ENCODE measurements around the gene ANKRD33B.

ANKRD33B gene

GRCh38 chr5:10671041-10672008 lies 107.5 kb downstream of the ANKRD33B start:
- in situ Hi-C loops (cut with MboI; ENCODE audit: low sequenced_read_pairs) = no loop called here

DNA sequence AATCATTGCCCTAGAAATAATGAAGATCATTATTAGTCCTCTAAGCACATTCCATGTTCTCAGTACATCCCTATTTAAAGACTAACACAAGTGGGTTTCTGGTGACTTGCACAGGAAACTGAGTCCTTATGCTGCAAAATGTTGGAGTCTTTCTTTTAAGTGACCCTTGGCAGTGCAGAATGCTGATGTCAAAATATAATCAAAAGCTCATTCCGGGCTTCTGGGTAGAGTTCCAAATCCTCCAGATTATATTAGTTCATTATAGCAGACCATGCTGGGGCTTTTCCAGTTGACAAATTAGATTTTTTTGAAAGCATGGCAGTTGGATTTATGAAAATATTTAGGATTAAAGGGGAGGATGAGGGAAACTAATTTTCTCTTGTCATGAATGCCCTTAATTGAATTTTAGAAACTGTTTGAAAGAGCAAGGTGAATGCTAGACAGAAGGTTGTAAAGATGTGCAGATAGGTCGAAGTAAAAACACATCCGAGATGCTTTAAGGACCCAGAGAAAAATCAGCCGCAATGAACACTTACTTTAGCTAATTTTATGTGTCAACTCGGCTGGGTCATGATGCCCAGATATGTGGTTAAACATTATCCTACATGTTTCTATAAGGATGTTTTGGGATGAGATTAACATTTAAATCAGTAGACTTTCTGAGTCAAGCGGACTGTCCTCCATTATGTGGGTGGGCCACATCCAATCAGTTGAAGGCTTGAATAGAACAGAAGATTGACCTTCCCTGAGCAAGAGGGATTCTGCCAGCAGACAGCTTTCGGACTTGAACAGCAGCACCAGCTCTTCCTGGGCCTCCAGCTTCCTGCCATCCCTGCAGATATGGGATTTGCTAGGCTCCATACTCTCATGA lies 108.5 kb downstream of the ANKRD33B start:
- in situ Hi-C loops (cut with MboI; ENCODE audit: low sequenced_read_pairs) = no loop called here

GRCh38 chr5:10673017-10673389 lies 109.1 kb downstream of the ANKRD33B start:
- in situ Hi-C loops (cut with MboI; ENCODE audit: low sequenced_read_pairs) = no loop called here

- in situ Hi-C loops (cut with MboI; ENCODE audit: low sequenced_read_pairs) = no loop called here
Observed at GRCh38 chr5:10673407-10673806, 109.5 kb downstream of the ANKRD33B start.

DNA sequence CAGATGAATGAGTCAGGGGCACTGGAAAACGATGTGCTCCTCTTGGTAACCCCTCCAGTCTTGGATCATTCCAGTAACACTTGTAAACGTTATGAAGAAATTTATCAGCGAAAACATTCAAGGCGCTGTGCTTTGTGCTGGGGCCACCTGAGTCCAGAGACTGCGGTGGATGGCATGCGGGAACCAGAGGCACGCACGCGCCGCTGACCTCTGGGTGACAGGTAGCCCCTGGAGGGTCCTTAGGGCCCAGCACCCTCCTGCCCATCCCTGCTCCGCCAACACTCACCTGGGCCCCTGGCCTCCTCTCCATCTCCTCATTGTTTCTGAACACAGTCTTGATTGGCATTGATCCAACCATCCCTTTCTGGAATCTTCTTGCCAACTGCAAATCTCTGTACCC lies 110.2 kb downstream of the ANKRD33B start:
- in situ Hi-C loops (cut with MboI; ENCODE audit: low sequenced_read_pairs) = no loop called here

DNA sequence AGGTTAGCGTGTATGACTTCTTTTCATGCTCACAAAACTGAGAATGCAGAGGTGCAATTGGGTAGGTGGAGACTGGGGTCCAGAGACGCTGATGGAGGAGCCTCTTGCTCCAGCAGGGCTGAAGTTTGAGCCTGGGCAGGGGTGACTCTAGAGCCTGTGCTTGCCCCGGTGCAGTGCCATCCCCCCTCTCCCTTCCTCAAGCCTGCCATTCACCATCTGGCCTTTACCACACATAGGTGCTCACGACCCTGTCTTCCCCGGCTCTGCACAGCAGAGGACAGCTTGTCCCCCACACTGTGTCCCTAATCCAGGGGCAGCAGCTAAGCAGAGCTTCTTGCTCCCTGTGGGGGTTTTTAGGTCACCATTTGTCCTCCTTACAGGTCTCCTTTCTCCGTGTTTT lies 110.7 kb downstream of the ANKRD33B start:
- in situ Hi-C loops (cut with MboI; ENCODE audit: low sequenced_read_pairs) = no loop called here

GRCh38 chr5:10675177-10675700 lies 111.4 kb downstream of the ANKRD33B start:
- in situ Hi-C loops (cut with MboI; ENCODE audit: low sequenced_read_pairs) = no loop called here

- in situ Hi-C loops (cut with MboI; ENCODE audit: low sequenced_read_pairs) = no loop called here
Observed at GRCh38 chr5:10676224-10676623, 112.4 kb downstream of the ANKRD33B start.

GRCh38 chr5:10676946-10677345 lies 113.1 kb downstream of the ANKRD33B start:
- in situ Hi-C loops (cut with MboI; ENCODE audit: low sequenced_read_pairs) = no loop called here

- in situ Hi-C loops (cut with MboI; ENCODE audit: low sequenced_read_pairs) = no loop called here
Observed at GRCh38 chr5:10677533-10677932, 113.7 kb downstream of the ANKRD33B start.

DNA sequence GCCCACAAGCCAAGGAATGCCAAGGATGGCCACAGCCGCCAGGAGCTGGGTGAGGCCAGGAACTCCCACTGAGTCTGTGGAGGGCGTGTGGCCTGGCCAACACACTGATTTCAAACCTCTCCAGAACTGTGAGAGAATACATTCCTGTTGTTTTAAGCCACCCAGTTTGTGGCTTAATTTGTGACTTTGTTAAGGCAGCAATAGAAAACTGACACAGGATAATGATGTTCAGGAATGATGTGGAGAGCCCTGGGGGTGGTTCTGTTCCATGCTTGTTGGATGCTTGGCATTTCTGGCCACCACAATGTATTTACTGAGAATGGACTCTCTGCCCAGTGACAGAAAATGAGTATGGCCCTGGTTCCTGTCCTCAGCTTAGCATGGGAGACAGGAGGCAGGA lies 114.4 kb downstream of the ANKRD33B start:
- in situ Hi-C loops (cut with MboI; ENCODE audit: low sequenced_read_pairs) = no loop called here

DNA sequence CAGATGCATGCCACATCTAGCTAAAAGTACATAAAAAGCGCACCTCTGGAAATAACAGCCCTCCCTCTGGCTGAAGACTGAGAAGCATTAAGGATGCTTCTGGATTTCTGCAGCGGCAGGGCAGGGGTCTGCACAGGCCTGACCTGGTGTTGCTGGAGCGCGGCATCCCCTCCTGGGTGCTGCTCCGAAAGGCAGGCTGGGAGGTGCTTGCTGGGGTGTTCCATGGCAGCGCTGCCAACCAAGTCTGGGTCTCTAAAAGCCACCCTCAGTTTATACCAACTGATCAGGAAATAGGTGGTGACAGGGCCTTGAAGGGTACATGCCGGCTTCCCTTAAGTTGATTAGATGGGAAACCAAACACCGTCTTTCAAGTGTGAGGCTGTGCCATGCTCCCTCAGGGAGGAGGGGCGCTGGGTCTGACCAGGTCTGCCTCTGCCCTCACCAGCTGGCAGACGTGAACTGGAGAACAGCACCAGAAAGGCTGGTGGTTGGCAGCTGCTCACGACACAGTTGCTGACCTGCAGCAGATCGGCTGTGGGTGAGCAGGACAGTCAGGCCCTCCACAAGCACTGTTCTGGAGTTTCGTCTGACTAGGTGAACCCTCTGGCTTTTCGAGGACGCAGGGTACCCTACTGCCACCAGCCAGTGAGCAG lies 115.6 kb downstream of the ANKRD33B start:
- in situ Hi-C loops (cut with MboI; ENCODE audit: low sequenced_read_pairs) = no loop called here

DNA sequence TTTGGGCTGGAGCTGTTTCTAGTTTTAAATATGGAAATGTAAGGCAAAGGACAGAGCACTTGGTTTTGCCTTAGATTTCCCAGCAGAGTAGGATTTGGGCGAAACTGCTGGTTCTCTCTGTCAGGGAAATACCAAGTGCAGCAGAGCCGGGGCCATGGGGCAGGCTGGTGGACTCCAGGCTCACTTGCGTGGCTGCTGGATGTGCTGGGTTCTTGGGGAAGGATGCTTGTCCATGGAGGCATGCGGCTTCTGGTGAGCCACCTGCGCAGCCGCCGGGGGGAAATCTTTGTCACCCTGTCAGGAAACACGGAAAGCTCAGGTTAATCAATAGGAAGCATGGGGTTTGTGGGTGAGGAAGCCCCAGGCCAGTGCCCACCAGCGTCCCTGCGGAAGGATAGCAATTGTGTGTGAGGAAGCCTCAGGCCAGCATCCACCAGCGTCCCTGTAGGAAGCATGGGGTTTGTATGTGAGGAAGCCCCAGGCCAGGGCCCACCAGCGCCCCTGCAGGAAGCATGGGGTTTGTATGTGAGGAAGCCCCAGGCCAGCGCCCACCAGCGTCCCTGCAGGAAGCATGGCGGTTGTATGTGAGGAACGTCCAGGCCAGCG lies 117.1 kb downstream of the ANKRD33B start:
- in situ Hi-C loops (cut with MboI; ENCODE audit: low sequenced_read_pairs) = no loop called here

- in situ Hi-C loops (cut with MboI; ENCODE audit: low sequenced_read_pairs) = no loop called here
Observed at GRCh38 chr5:10681731-10682679, 118.1 kb downstream of the ANKRD33B start.

DNA sequence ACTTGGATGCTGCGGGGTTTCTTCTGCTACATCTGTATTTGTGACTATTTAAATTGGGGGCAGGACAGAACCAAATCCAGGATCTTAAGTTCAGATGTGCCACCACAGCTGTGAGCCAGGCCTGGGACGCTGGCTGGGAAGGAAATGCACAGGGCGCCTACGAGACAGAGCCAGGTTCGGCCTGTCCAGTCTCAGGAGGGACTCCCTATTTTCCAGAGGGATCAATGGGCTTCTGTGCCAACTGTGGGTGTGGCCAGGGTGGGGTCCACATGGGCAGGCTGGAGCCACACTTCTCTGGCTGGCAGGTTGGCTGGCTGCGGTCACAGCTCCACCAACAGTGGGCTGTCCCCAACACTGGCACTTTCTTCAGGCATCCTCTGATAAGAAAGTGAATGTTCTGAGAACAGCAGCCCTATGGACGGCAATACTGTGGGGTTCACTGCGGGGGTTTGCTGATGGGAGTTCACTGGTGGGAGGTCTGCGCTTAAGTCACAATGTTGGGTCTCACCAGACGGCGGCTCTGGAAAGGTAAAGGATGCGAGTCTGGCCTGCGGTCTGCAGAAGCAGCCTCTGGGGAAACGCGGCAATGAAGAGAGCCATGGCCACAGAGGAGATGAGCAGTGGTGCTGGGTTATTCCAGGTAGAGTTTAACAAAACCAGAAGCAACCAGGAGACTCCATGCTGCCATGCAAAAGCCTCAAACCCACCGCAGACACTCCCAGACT lies 119.1 kb downstream of the ANKRD33B start:
- in situ Hi-C loops (cut with MboI; ENCODE audit: low sequenced_read_pairs) = no loop called here

- in situ Hi-C loops (cut with MboI; ENCODE audit: low sequenced_read_pairs) = no loop called here
Observed at GRCh38 chr5:10684303-10685086, 120.6 kb downstream of the ANKRD33B start.

DNA sequence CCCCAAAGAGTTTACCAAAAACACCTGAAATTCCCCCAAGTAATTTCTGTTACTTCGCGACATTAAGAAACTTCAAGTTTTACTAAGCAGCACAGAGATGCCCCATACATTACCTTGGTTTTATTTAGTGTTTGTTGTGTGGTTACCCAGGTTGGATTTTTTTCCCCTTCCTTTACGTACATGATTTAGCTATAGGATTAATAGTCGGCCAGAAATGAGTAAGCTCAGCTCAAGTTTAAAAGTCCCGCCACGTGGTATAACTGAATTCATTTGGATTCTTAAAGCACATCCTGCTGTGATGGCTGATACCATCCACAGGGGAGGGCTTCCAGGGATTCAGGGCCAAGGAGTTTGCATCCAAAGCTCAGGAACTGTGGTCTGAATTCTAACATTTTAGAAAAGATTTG lies 121.2 kb downstream of the ANKRD33B start:
- in situ Hi-C loops (cut with MboI; ENCODE audit: low sequenced_read_pairs) = no loop called here

GRCh38 chr5:10686890-10687289 lies 123.0 kb downstream of the ANKRD33B start:
- in situ Hi-C loops (cut with MboI; ENCODE audit: low sequenced_read_pairs) = no loop called here

Measured in HL-60/S4 treated with retinoic acid at 250 ng/mL for 4 days and 3 days (cell line).